ENCODE data around the gene RNASE1. TPM values are rescaled to one million over a fixed set of nuclear protein-coding genes. Genes with fewer than 3 reads are reported as not detected.

Gene RNASE1
- total and polyA plus RNA-seq, 10 of the 15 experiments (the other 5 are each of a cell fraction or from before 2014, with no cell fraction given), result 0.11 to 0.72 (median 0.38) TPM; not detected in 7

DNA sequence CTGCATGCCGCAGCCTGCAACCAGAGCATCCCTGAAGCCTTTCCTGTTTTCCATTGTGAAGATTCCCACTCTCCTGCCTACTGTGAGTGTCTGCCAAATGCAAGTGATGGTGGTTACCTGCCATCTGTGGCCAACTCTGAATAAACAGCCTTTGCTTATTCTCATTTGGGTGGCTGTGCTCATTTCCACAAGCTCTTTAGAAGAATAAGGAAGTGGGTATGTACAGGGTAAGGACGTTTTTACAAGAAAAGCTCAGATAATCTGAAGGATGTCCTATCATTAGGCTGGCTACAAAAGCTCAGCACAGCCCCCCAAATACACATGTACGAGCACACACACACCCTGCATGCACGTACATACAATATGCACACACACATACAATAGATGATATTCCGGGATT is 7.3 kb upstream of the RNASE1 start:
- no peak overlapping the region for H3K9ac ChIP-seq (ENCODE audit: control insufficient read depth, insufficient read depth, low read length)
- POLR2A ChIA-PET, result no interaction called here
- no peak overlapping the region for H3K27ac ChIP-seq (ENCODE audit: control insufficient read depth, insufficient read depth)
- intact Hi-C loops (cut with micrococcal nuclease; ENCODE audit: unreplicated experiment), result no loop called here
- DNase-seq (ENCODE audit: low read depth, low spot score), result no peak
- no peaks in the 10 kb centered on the region for H3K4me1 ChIP-seq (ENCODE audit: control insufficient read depth, insufficient read depth, low read length)
- H3K4me3 ChIP-seq, result no peak overlapping the region
- H4K20me1 ChIP-seq (ENCODE audit: control insufficient read depth, insufficient read depth), result no peaks in the 10 kb centered on the region
- no peak overlapping the region for H3K4me2 ChIP-seq (ENCODE audit: control insufficient read depth, insufficient read depth)
- CTCF ChIA-PET, result interaction anchor here (1.0 to 1.3 kb wide), 2 partner anchors 9 to 49 kb away, joined by 3 to 4 read pairs; no protein-coding TSS in a partner anchor
- SMC1A ChIA-PET (ENCODE audit: uncharacterized antibody, unreplicated experiment), result interaction anchor here (0.9 kb wide), 1 partner anchor 13 kb away, joined by 3 read pairs; no protein-coding TSS in a partner anchor
- WGBS (ENCODE audit: insufficient coverage, insufficient replicate concordance, low lambda C conversion rate, missing lambda C conversion rate), result 35% methylated on average over 5 of the region's 5 CpGs
- H3K79me2 ChIP-seq (ENCODE audit: control insufficient read depth, insufficient read depth, low read length), result no peaks in the 10 kb centered on the region
- no peaks in the 10 kb centered on the region for H3K36me3 ChIP-seq (ENCODE audit: control insufficient read depth in 2 of 2, insufficient read depth in 2 of 2, low read length in 1 of 2)
- TF ChIP-seq, protein P1, sequence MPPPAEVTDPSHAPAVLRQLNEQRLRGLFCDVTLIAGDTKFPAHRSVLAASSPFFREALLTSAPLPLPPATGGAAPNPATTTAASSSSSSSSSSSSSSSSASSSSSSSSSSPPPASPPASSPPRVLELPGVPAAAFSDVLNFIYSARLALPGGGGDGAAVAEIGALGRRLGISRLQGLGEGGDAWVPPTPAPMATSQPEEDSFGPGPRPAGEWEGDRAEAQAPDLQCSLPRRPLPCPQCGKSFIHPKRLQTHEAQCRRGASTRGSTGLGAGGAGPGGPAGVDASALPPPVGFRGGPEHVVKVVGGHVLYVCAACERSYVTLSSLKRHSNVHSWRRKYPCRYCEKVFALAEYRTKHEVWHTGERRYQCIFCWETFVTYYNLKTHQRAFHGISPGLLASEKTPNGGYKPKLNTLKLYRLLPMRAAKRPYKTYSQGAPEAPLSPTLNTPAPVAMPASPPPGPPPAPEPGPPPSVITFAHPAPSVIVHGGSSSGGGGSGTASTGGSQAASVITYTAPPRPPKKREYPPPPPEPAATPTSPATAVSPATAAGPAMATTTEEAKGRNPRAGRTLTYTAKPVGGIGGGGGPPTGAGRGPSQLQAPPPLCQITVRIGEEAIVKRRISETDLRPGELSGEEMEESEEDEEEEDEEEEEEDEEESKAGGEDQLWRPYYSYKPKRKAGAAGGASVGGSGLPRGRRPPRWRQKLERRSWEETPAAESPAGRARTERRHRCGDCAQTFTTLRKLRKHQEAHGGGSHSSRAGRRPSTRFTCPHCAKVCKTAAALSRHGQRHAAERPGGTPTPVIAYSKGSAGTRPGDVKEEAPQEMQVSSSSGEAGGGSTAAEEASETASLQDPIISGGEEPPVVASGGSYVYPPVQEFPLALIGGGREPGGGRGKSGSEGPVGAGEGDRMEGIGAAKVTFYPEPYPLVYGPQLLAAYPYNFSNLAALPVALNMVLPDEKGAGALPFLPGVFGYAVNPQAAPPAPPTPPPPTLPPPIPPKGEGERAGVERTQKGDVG (CRISPR knock-in tag; IDR thresholded peaks at IDR 0.05), result no peak
- 0 out of 2 replicates have a peak, but pooled peaks have one; percentile 35 for TF ChIP-seq SPI1 (IDR thresholded peaks at IDR 0.05; ENCODE audit: borderline replicate concordance, insufficient read depth, low read depth, low read length)
- no peak overlapping the region for H2AFZ ChIP-seq (ENCODE audit: control insufficient read depth, low read depth, low read length)
- in situ Hi-C loops (cut with MboI), result no loop called here
- no peak for ATAC-seq
- no peaks in the 10 kb centered on the region for H3K9me3 ChIP-seq (replicated peaks; ENCODE audit: control insufficient read depth, insufficient read depth, low read length)
- RAD21 ChIA-PET (ENCODE audit: unreplicated experiment), result no interaction called here
- no peaks in the 10 kb centered on the region for H3K27me3 ChIP-seq (replicated peaks in 1 of 2; ENCODE audit: control insufficient read depth in 2 of 2, insufficient read depth in 2 of 2, low read length in 1 of 2)
- no peak for FAIRE-seq
- no TSS peak for BruUV-seq (replicated peaks)

DNA sequence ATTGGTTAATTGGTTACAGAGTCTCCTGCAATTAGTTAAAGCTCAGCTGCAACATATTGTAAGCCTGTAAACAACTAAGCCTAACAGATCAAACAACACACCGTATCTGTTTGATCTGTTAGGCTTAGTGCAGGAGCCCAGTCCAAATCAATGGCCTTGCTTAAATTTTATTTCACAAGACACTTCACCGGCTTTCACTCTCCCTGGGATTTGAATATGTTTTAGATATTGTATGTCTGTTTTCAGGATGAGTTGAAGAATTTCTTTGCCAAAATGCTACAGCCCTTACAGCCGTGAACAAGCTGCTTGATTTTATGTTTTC is 5.5 kb upstream of the RNASE1 start:
- Histone ChIP-seq H3K79me2 (ENCODE audit: control insufficient read depth, insufficient read depth, low read length) (no peaks in the 10 kb centered on the region), H2AFZ (ENCODE audit: control insufficient read depth, low read depth, low read length) (no peak overlapping the region), H3K4me2 (ENCODE audit: control insufficient read depth, insufficient read depth) (no peak overlapping the region), H3K27me3 (replicated peaks in 1 of 2; ENCODE audit: control insufficient read depth in 2 of 2, insufficient read depth in 2 of 2, low read length in 1 of 2) (no peaks in the 10 kb centered on the region), H3K27ac (ENCODE audit: control insufficient read depth, insufficient read depth) (no peak overlapping the region), H3K36me3 (ENCODE audit: control insufficient read depth in 2 of 2, insufficient read depth in 2 of 2, low read length in 1 of 2) (no peaks in the 10 kb centered on the region), H3K9me3 (replicated peaks; ENCODE audit: control insufficient read depth, insufficient read depth, low read length) (no peaks in the 10 kb centered on the region), H3K9ac (ENCODE audit: control insufficient read depth, insufficient read depth, low read length) (no peak overlapping the region), H3K4me1 (ENCODE audit: control insufficient read depth, insufficient read depth, low read length) (no peaks in the 10 kb centered on the region), H4K20me1 (ENCODE audit: control insufficient read depth, insufficient read depth) (no peaks in the 10 kb centered on the region), H3K4me3 (no peak overlapping the region)
- ChIA-PET CTCF (no interaction called here), SMC1A (ENCODE audit: uncharacterized antibody, unreplicated experiment) (no interaction called here), RAD21 (ENCODE audit: unreplicated experiment) (interaction anchor here (0.5 kb wide), 1 partner anchor 130 kb away, joined by 3 read pairs; no protein-coding TSS in a partner anchor), POLR2A (no interaction called here)
- DNase-seq (ENCODE audit: low read depth, low spot score) (no peak), FAIRE-seq (no peak), ATAC-seq (no peak)
- WGBS (ENCODE audit: insufficient coverage, insufficient replicate concordance, low lambda C conversion rate, missing lambda C conversion rate), result 64% methylated on average over 3 of the region's 3 CpGs
- no TSS peak for BruUV-seq (replicated peaks)
- intact Hi-C loops (cut with micrococcal nuclease; ENCODE audit: unreplicated experiment), result no loop called here
- in situ Hi-C loops (cut with MboI), result no loop called here
- no peak for TF ChIP-seq POLR2A (IDR thresholded peaks at IDR 0.05; ENCODE audit: low read depth, low read length)
- no peak for TF ChIP-seq BACH1 (IDR thresholded peaks at IDR 0.05; ENCODE audit: borderline replicate concordance)
- TF ChIP-seq, protein P2, sequence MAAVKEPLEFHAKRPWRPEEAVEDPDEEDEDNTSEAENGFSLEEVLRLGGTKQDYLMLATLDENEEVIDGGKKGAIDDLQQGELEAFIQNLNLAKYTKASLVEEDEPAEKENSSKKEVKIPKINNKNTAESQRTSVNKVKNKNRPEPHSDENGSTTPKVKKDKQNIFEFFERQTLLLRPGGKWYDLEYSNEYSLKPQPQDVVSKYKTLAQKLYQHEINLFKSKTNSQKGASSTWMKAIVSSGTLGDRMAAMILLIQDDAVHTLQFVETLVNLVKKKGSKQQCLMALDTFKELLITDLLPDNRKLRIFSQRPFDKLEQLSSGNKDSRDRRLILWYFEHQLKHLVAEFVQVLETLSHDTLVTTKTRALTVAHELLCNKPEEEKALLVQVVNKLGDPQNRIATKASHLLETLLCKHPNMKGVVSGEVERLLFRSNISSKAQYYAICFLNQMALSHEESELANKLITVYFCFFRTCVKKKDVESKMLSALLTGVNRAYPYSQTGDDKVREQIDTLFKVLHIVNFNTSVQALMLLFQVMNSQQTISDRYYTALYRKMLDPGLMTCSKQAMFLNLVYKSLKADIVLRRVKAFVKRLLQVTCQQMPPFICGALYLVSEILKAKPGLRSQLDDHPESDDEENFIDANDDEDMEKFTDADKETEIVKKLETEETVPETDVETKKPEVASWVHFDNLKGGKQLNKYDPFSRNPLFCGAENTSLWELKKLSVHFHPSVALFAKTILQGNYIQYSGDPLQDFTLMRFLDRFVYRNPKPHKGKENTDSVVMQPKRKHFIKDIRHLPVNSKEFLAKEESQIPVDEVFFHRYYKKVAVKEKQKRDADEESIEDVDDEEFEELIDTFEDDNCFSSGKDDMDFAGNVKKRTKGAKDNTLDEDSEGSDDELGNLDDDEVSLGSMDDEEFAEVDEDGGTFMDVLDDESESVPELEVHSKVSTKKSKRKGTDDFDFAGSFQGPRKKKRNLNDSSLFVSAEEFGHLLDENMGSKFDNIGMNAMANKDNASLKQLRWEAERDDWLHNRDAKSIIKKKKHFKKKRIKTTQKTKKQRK (IDR thresholded peaks at IDR 0.05; ENCODE audit: low read depth, low read length), result no peak
- TF ChIP-seq, protein P3, sequence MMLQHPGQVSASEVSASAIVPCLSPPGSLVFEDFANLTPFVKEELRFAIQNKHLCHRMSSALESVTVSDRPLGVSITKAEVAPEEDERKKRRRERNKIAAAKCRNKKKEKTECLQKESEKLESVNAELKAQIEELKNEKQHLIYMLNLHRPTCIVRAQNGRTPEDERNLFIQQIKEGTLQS (IDR thresholded peaks at IDR 0.05; ENCODE audit: borderline replicate concordance, extremely low read depth, low read depth, low read length), result no peak
- TF ChIP-seq RFX5 (IDR thresholded peaks at IDR 0.05; ENCODE audit: low read depth, low read length), result no peak
- TF ChIP-seq POU2F2 (IDR thresholded peaks at IDR 0.05; ENCODE audit: borderline replicate concordance, low read depth, low read length), result no peak

Measured in GM12878 (cell line).